Stimulated activated CD4-positive, alpha-beta T cell treated with anti-CD3 and anti-CD28 coated beads, Interleukin-2, amount 100 ng/mL, for 48 hours (primary cell): ENCODE data around the gene FBXO17.
A peak's percentile ranks its signal among the peaks of the same experiment; 100 is the strongest.
"Not testable (repeated sequence)": the region's sequence is repeated elsewhere in the genome, so short reads cannot be mapped to it uniquely, and the experiment has no call there.

ENCODE experiments used
- DNase-seq, 2 donors: peaks; one replicate each; pipeline ENCODE4 v3.0.0-alpha.2; 2020

FBXO17 gene

DNA sequence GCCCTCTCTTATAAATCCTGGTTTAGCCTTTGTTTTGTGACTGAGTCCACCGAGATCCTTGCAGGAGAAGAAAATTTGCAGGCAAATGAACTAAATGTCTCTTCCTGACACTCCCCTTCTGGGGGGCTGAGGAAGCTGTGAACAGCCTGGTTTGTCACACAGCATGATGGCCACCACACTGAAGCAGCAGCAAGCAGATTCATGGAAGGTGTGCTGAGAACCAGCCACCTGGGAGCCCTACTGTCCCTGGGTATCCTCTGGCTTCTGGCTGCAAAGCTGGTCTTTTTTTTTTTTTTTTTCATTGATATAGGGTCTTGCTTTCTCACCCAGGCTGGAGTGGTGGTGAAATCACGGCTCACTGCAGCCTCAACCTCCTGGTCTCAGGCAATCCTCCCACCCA lies 33.6 kb downstream of the FBXO17 start:
- no peak for DNase-seq

DNA sequence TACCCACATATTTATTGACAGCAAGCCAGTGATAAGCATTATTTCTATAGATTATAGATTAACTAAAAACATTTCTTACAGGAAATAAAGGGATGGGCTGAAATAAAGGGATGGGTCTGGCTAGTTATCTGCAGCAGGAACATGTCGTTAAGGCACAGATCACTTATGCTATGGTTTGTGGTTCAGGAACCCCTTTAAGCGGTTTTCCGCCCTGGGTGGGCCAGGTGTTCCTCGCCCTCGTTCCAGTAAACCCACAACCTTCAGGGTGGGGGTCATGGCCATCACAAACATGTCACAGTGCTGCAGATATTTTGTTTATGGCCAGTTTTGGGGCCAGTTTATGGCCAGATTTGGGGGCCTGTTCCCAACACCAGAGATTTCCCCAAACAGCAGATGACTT lies 34.1 kb downstream of the FBXO17 start:
- not testable (repeated sequence) for DNase-seq

DNA sequence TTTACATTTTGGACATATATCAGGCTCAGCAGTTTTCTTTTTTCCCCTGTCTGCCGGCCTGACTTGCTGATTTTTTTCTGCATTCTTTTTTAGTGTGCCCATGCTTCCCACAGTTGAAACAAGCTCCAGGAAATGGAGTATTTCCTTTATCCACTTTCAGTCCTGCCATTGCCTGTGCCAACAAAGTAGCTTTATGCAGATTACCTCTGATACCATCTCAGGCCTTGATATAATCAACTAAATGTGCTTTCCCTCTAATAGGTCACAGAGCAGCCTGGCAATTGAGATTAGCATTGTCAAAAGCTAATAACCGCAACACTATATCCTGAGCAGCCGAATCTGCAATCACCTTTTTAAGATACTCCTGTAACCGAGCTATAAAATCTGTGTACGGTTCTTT lies 35.6 kb downstream of the FBXO17 start:
- no peak for DNase-seq

DNA sequence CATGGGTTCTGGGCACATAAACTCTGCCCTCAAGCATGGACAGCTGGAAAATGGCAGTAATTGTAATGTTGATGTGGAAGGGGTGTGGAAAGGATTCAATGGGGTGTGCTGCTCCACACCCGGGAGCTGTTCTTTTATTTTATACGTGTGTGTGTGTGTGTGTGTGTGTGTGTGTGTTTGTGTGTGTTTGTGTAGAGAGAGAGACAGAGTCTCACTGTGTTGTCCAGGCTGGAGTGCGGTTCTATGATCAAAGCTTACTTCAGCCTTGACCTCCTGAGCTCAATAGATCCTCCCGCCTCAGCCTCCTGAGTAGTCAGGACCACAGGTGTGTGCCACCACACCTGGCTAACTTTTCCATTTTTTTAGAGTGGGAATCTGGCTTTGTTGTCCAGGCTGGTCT lies 42.0 kb downstream of the FBXO17 start:
- no peak for DNase-seq

DNA sequence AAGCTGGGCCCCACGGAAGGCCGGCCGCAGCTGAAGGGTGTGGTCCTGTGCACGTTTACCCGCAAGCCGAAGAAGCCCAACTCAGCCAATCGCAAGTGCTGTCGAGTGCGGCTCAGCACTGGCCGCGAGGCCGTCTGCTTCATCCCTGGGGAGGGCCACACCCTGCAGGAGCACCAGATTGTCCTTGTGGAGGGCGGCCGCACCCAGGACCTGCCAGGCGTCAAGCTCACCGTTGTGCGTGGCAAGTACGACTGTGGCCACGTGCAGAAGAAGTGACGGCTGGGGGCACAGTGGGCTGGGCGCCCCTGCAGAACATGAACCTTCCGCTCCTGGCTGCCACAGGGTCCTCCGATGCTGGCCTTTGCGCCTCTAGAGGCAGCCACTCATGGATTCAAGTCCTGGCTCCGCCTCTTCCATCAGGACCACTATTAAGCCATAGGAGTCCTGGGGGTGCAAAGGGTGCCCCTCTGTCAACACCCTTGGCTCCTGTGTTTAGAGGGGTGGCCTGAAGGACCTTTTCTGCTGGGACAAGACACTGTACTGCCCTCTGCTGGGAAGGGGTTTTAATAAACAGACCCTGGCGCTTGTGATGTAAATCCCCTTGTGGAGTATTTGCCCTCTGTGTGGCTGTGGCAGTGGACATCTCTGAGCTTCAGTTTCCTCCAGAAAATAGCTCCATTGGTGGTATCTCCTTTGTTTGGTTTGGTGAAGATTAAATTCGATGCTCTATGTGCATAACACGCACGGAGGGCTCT lies 42.9 kb downstream of the FBXO17 start:
- peak in 1 of 2 donors; percentile 43 for DNase-seq

DNA sequence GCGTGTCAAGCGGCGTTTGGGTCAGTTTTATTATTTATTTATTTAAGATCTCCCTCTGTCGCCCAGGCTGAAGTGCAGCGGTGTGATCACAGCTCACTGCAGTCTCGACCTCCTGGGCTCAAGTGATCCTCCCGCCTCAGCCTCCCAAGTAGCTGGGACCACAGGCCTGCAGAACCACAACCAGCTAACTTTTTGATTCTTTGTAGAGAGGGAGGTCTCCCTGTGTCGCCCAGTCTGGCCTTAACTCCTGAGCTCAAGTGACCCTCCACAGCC lies 44.1 kb downstream of the FBXO17 start:
- no peak for DNase-seq

DNA sequence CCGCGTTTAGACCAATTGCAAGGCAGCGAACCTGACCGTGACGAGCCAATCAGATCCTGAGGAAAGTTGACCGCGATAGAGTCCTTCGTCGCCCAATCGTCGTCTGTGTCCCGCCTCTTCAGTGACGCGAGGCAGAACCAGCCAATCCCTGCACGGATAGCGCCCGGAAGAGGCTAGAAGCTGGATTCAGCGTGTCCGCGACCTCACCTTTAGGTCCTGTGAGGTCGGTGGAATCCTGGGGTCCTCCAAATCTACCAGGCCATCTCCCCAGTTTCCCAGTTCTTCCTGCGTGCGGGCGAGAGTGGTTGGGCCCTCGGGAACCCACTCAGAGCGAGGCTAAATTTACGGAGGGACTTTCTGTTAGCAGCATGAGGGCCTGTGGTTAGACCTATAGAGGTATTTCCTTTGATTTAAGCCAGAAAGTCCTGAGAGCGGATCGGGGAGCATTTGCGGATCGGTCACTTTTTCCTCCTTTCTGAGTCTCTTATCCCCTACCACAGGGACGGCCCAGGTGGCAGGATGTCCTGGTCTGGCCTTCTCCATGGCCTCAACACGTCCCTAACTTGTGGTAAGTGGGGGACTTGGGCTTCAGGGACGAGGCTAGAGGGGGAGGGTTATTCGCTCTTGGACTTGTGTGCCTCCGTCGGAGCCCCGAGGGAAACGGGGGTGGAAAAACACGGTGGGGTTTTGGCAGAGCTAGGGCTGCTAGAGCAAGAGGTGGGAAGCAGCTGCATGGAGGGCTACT lies 44.6 kb downstream of the FBXO17 start, which contains the start of gene MRPS12:
Gene MRPS12 (plus strand): TSS at position 169 of the 745 bp plus-strand sequence. CDS start 351 bp downstream, at position 520.
- DNase-seq: peak; percentile 95 to 97

DNA sequence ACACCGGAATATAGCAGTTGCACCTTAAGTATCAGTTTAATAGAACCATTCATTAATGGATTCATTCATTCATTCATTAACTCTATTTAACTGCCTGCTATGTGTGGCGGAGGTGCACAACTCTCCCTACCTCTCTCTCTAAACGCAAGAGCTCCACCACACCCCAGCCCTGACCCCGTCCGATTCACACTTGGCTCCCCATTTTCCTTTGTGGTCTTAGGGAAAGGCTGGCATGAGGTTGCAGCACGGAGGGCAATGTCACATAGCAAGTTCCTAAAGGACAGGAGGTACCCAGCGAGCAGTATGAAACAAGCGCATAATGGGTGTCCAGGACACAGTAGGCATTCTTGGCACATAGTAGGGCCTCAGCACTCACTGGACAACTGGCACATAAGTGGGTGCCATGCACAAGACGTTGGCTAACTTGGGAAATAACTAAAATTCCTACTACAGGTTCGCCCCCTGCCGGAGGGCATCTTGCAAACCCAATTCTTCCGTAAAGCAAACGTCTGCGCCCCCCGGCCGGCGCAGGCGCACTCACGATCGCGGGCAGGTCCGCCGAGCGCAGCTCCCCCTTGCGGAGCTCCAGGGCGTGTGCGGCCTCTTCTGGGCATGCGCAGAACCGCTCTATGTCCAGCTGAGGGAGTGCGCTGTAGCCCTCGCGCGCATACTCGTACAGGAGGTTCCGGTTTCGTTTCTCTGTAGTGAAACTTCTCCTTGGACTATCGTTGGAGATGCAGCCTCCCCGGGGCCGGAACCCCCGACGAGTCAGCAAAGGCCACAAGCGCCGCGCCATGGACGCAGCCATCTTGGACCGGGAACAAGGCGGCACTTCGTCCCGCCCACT lies 45.4 kb downstream of the FBXO17 start, which contains the start of gene SARS2:
Gene SARS2 (minus strand): TSS at position 835 of the 847 bp plus-strand sequence. CDS start 27 bp downstream, at position 808.
- peak; percentile 87 to 94 for DNase-seq

DNA sequence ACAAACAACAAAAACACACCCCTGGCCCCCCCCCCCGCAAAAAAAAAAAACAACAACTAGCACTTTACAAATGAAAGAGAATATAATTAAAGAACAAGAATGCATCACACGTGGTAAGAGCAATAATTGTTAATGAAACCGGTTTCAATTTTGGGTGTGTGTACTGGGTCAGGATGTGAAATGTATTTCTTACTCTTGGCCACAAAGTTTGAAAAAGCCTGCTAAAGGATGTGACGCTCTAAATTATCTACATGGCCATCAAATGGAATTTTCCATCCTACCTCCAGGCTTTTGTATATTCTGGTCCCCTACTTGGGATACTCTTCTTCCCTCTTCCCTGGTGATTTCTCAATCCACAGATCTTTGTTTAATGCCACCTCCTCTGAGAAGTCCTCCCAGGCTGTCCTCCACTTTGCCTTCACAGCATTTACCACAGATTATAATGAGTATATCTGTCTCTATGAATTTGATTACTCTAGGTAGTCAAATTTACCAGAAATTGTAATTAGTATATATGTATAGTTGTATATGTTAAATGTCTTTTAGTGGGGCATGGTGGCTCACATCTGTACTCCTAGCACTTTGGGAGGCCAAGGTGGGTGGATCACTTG lies 47.0 kb downstream of the FBXO17 start:
- DNase-seq: no peak

DNA sequence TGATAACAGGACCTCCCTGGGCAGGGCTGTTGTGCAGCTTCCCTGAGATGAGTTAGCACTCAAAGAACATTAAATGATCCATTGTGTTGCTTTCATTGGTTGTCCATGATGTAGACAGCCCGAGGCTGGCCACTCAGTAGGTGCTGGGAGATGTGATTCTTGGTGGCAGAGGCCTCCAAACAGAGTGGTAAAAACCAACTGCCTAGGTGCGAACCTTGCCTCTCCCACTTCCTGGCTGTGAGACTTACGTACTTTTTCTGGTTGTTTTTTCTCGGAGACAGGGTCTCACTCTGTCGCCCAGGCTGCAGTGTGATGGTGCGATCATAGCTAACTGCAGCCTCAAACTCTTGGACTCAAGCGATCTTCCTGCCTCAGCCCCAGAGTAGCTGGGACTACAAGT lies 51.2 kb downstream of the FBXO17 start:
- no peak for DNase-seq

DNA sequence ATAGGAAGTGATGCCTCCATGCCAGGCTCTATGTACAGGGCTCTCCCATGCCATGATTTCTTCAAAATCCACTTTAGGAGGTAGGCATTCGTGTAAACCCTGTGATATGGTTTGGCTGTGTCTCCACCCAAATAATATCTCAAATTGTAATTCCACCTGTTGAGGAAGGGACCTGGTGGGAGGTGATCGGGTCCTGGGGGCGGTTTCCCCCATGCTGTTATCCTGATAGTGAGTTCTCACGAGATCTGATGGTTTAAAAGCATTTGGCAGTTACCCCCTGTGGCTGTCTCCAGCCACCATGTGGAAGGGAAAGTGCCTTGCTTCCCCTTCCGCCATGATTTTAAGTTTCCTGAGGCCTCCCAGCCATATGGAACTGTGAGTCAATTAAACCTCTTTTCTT lies 53.1 kb downstream of the FBXO17 start:
- DNase-seq: no peak

DNA sequence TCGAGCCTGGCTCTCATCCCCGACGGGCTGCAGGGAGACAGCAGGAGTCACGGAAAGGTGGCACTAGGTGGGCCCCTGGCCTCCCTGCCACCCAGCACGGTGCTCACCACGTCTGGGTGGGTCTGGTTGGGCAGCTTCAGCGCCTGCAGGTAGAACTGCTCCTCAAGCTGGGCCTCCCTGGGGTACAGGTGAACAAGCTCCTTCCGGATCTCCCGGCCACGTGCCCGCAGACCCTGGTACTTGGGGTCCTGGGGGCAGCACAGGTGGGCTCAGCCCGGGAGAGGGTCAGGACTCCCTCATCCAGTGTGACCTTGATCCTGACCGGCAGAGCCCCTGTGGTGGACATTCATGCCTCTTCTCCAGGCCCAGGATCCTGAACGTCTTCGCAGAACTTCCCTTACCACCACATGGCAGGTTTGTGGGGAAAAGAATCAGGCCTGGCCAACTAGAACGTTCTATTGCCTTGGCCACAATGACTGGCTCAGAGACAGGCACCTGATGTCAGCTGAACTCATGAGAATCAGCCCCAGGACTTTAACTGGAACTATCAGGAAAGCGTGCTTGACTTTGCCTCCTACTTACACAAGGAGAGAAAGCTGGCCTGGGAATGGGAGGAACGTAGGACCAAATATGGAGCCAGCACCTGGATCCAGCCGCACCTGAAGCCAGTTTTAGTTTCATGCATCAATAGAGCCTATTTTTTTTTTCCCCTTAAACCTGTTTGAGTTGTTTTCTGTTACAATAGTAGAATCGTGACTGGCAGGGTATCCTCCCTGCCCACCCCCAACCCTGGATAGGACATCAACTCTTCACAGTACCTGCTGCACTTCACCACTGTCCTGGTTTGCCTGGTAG lies 53.9 kb downstream of the FBXO17 start:
- no peak for DNase-seq

DNA sequence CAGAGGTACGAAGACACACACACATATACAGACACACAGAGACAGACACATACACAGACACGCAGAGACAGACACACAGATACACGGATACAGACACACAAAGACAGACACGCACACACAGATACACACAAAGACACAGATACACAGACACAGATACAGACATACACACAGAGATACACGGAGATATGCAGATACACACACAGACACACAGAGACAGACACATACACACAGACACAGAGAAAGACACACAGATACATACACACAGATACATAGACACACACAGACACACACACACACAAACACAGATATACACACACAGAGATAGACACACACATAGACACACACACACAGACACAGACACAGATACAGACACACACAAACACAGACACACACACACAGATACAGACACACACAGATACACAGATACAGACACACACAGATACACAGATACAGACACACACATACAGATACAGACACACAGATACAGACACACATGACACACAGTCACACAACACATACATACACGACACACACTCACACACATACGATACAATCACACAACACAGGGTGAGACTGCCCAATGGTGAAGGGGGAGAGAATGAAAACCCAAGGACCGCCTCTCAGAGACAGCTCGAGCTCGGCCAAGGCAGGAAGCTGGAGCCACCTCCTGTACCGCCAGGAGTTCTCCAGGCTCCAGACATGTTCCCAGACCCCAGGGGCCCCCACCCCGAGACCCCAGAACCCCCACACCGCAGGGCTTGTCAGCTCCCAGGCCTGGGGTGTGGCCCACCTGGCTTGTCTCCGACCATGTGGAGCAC lies 54.7 kb downstream of the FBXO17 start:
- DNase-seq: no peak

DNA sequence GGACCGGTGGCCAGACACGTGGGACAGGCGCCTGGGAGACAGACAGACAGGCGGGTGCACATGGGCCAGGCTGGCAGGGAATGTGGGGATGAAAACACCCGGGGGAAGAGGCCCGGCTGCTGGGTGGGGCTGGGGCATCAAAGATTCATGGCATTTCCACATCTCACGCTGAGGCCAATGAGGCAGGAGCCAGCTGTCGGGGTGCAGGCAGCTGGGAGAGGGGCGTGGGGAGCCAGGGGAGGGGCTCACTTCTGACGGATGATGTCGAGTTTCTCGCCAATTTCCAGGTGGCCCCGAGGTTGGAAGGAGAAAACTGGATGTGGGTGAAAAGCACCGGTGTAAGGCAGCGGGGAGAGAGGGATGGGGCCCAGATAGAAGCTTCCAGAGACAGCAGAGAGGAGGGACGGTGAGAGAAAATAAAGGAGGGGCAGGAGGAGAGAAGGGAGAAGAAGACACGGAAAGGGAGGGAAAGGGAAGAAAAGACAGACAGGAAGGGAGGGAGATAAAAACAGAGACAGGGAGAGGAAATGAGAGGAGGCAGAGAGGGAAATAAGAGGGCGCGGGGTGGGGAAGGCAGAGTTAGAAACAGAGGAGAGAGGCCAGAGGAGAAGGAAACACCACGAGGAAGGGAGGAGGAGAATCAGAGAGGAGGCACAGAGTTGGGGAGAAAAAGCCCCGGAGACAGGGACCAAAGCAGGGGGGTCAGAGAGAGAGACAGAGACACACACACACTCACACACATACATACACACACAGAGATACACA lies 55.5 kb downstream of the FBXO17 start:
- no peak for DNase-seq

DNA sequence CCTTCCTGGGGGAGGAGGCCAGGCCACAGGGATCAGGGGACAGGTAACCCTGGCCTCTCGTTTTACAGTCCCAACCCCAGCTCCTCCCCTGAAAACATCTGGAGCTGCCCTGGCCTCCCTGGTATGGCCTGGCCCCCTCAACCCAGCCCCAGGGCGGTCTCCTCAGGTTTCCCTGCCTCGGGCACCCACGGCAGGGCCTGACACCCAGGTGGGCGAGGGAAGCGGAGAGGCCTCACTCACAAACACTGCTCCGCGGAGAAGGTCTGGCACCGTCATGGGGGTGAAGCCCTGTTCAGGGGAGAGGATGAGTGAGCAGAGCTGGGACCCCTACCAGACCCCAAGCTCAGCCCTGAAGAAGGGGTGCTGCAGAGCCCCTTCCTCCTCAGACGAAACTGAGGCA lies 57.0 kb downstream of the FBXO17 start:
- no peak for DNase-seq

DNA sequence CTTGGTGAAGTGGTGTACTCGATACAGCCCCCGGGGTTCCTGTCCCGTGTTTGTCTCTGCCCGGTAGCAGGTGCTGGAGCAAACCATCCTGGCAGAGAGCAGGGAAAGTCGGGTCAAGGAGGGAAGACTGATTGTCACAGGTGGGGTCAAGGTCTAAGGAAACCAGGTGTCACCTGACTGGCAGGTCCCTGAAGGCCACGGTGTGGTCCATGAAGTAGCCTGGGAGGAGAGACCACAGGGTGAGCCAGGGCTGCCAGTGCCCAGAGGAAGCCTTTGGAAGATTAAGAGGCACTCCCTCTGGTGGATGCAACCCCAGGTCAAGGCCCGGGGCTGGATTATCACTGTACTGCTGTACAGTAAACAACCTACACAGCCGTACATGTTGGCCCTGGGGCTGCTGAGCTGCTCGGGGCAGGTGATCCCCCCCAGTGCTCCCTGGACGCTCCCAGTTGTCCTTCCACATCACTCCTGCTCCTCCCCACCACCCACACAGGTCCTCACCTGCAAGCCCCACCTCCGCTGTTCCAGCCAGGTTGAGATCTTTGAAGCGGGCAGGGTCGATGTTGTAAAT lies 57.5 kb downstream of the FBXO17 start:
- DNase-seq: no peak

DNA sequence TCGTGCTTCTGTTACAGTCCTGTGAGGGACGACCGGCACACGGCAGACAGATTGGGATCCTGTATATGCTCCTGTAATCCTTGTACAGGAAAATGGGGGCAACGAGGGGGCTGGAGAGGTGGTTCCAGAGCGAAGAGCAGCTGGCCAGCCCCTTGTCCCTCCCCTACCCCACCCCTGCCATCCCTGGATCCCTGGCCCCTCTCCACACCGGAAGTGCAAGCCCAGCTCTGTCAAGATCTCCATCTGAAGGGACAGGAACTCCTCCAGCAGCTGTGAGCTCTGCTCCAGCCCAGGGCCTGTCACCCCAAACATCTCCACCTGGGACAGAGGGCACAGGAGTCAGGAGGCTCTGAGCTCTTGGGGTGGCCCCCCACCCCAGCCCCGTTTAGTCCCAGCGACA lies 58.0 kb downstream of the FBXO17 start:
- DNase-seq: no peak

DNA sequence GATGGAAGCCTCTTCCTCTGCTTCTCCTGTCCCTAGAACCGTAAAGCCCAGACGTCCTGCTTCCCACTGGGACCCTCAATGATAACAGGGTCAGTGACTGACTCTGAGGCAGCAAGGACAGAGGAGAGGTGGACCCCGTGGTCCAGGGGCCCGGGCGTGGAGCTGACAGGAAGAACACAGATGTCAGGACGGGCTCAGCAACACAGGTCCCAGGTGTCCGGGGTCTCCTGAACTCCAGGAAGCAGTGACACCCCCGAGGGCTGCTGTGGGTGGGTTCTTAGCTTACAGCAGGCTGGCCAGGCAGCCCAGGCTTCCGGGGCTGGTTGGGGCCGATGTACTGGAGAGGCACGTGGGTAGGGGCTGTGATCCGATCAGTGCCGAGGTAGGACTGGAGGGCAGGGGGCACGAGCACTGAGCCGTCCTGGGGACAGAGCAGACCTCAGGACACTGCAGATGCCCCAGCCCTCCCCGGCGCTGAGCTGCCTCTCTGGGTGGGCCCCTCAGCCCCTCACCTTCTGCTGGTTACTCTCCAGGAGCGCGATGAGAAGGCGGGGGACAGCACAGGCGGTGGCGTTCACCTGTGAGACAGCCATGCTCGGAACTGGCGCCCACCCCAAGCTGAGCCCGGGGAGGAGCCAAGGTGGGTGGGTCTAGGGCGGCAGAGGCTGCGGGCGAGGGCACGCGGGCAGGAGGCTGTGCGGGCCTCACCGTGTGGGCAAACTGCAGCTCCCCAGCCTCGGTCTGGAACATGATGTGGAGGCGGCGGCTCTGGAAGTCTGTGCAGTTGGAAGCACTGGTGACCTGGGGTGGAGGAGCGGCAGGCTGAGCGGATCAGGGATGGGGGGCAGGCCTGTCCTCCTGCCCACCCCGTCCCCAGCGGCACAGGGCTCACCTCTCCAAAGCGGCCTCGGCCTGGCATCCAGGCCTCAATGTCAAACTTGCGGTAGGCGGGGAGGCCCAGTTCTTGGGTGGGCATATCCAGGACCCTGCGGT lies 59.9 kb downstream of the FBXO17 start:
- DNase-seq: no peak

DNA sequence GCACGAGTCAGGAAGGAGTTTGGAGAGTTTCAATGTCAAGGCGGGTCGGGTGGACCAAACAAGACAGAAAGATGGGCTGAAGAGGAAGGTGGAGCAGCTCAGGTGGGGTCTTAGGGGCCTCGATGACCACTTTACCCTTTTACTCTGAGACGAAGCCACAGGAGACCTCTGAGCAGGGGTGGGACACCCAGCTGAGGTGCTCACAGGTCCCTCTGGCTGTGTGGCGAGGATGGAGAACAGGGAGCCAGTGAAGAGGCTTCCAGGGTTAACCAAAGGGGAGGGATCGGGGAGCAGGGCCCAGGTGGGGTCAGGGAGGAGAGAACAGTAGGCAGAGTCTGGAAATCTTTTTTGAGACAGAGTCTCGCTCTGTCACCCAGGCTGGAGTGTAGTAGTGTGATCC lies 61.6 kb downstream of the FBXO17 start:
- DNase-seq: no peak
